Measurements from ENCODE around the gene BRIP1.
"Not testable (repeated sequence)": the region's sequence is repeated elsewhere in the genome, so short reads cannot be mapped to it uniquely, and the experiment has no call there.

The BRIP1 gene

GRCh38 chr17:61723183-61723582 lies 140.1 kb downstream of the BRIP1 start:
- DNase-seq = no peak

- DNase-seq = no peak
These were observed 140.9 kb downstream of the BRIP1 start for GRCh38 chr17:61722398-61722797.

GRCh38 chr17:61720016-61720795 lies 143.1 kb downstream of the BRIP1 start:
- DNase-seq = no peak

GRCh38 chr17:61719220-61719619 lies 144.1 kb downstream of the BRIP1 start:
- not testable (repeated sequence) for DNase-seq

GRCh38 chr17:61718022-61718421 lies 145.3 kb downstream of the BRIP1 start:
- no peak for DNase-seq

GRCh38 chr17:61717352-61717751 lies 146.0 kb downstream of the BRIP1 start:
- DNase-seq = no peak

- DNase-seq = no peak
These were observed 147.0 kb downstream of the BRIP1 start for GRCh38 chr17:61716225-61716829.

GRCh38 chr17:61715348-61715747 lies 148.0 kb downstream of the BRIP1 start:
- DNase-seq = no peak

GRCh38 chr17:61714300-61714699 lies 149.0 kb downstream of the BRIP1 start:
- DNase-seq = no peak

- no peak for DNase-seq
These were observed 150.3 kb downstream of the BRIP1 start for GRCh38 chr17:61713035-61713434.

- DNase-seq = no peak
These were observed 152.8 kb downstream of the BRIP1 start for GRCh38 chr17:61710546-61710945.

- DNase-seq = no peak
These were observed 153.8 kb downstream of the BRIP1 start for GRCh38 chr17:61709567-61709966.

GRCh38 chr17:61704935-61705449 lies 158.3 kb downstream of the BRIP1 start:
- DNase-seq = no peak

GRCh38 chr17:61702450-61702849 lies 160.9 kb downstream of the BRIP1 start:
- no peak for DNase-seq

- DNase-seq = no peak
These were observed 161.3 kb downstream of the BRIP1 start for GRCh38 chr17:61701978-61702377.

GRCh38 chr17:61701334-61701733 lies 162.0 kb downstream of the BRIP1 start:
- no peak for DNase-seq

- no peak for DNase-seq
These were observed 163.1 kb downstream of the BRIP1 start for GRCh38 chr17:61700252-61700651.

GRCh38 chr17:61699694-61700093 lies 163.6 kb downstream of the BRIP1 start:
- DNase-seq = no peak

GRCh38 chr17:61699032-61699431 lies 164.3 kb downstream of the BRIP1 start:
- no peak for DNase-seq

- no peak for DNase-seq
These were observed 165.1 kb downstream of the BRIP1 start for GRCh38 chr17:61698244-61698643.

GRCh38 chr17:61695779-61696337 lies 167.5 kb downstream of the BRIP1 start:
- no peak for DNase-seq

GRCh38 chr17:61694095-61694494 lies 169.2 kb downstream of the BRIP1 start:
- no peak for DNase-seq

- no peak for DNase-seq
These were observed 173.6 kb downstream of the BRIP1 start for GRCh38 chr17:61689610-61690180.

GRCh38 chr17:61687769-61688168 lies 175.6 kb downstream of the BRIP1 start:
- DNase-seq = no peak
